Measurements from ENCODE around the gene INTS2. TPM values are rescaled to one million over a fixed set of nuclear protein-coding genes. Genes with fewer than 3 reads are reported as not detected.
"Not testable (repeated sequence)": the region's sequence is repeated elsewhere in the genome, so short reads cannot be mapped to it uniquely, and the experiment has no call there.

The INTS2 gene
- total RNA-seq, 1 experiment from 2014 or later, result 18.1 TPM

DNA sequence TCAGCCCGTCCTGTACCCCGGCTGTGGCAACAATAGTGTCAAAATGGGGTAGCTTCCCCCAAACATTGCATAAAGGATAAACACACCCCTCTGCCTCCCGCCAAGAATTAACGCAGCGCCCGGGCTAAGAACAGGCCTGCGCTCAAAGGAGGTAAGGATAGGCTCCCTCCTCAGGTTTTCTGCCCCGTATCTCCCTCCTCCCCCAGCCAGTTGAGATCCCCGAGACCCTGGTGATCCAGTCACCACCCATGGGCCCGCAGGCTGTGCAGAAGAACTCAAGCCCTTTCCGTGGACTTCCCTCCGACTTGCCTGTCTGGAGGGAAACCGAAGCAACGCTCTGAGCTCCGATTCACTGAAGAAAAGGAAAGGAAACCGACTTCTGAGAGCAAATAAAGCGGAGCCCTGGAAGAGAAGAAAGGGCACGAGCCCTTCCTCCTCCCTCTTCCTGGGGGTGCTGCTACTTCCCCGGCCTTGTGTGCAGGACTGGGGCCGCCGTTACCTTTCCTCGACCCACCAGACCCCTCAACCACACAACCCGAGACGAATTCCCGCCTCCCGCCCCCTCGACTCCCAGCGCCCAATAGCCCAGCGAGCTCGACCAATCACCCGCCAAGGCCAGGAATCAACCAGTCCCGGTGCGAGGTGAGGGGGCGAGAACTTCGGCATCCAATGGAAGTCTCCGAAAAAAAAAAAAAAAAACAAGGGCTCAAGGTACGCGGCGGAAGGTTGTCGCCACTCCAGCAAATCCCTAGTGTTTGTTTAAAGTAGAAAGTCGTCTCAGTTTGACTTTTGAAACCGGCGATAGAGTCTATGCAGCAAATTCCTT is 64.6 kb downstream of the INTS2 start, which contains the start of gene BRIP1:
BRIP1 (minus strand) TSS at position 554 of the 826 bp plus-strand sequence. CDS start 1,989 bp downstream, outside the sequence.
- POLR2A ChIA-PET (ENCODE audit: unreplicated experiment), result interaction anchor here (0.6 to 1.5 kb wide), 8 partner anchors 10 to 415 kb away, joined by 3 to 33 read pairs (median 8); no protein-coding TSS in a partner anchor
- intact Hi-C loops (cut with micrococcal nuclease), result loop anchor here (2.0 to 5.0 kb wide), 4 partner anchors 64 to 314 kb away; partner anchors contain the start of genes INTS2 and MED13
- TF ChIP-seq, protein P1, sequence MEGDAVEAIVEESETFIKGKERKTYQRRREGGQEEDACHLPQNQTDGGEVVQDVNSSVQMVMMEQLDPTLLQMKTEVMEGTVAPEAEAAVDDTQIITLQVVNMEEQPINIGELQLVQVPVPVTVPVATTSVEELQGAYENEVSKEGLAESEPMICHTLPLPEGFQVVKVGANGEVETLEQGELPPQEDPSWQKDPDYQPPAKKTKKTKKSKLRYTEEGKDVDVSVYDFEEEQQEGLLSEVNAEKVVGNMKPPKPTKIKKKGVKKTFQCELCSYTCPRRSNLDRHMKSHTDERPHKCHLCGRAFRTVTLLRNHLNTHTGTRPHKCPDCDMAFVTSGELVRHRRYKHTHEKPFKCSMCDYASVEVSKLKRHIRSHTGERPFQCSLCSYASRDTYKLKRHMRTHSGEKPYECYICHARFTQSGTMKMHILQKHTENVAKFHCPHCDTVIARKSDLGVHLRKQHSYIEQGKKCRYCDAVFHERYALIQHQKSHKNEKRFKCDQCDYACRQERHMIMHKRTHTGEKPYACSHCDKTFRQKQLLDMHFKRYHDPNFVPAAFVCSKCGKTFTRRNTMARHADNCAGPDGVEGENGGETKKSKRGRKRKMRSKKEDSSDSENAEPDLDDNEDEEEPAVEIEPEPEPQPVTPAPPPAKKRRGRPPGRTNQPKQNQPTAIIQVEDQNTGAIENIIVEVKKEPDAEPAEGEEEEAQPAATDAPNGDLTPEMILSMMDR (conservative IDR thresholded peaks at IDR 0.05; ENCODE audit: low read depth, low read length), result no peak
- TF ChIP-seq EZH2 (IDR thresholded peaks at IDR 0.05; ENCODE audit: low read length, unreplicated experiment) (no peak), EZH2phosphoT487 (IDR thresholded peaks at IDR 0.05; ENCODE audit: borderline replicate concordance, low read length) (no peak)

DNA sequence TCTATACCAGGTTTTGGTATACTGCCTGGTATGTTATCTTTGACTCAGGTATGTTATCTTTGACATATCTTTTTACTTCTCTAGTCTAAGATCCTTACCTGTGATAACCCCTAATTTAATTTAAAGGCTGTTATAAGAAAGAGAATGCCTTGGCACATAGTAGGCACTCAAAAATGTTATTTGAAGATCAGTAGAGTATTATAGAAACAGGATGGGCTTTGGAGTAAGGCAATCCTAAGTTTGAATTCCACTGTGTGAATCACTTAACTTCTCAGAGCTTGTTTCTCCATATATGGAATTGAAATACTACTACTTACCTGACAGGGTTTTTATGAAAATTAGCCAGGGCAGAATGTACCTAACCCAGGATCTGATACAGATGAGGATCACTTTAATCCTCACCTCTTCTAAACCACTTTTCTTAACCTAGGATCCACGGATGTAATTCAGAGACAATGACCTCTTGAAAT is 65.6 kb downstream of the INTS2 start:
- Histone ChIP-seq H3K9ac (ENCODE audit: low read length) (peak overlapping the region; percentile 85), H2AFZ (ENCODE audit: low read length) (peak overlapping the region; percentile 93), H3F3A (ENCODE audit: low read length, unreplicated experiment) (no peaks in the 10 kb centered on the region), H3K27me3 (ENCODE audit: low read length) (no peaks in the 10 kb centered on the region), H3K36me3 (ENCODE audit: low read depth, low read length) (peaks cover 11% of the 10 kb centered on the region), H4K20me1 (ENCODE audit: low read length) (no peaks in the 10 kb centered on the region), H3K27ac (ENCODE audit: low read length) (peak overlapping the region; percentile 51), H3K4me2 (ENCODE audit: low read length) (peak overlapping the region; percentile 92), H3K79me2 (ENCODE audit: low read length) (peaks cover 40% of the 10 kb centered on the region), H3K9me2 (replicated peaks; ENCODE audit: low read length) (no peaks in the 10 kb centered on the region), H3K4me1 (ENCODE audit: insufficient read depth, low read length) (peaks cover 34% of the 10 kb centered on the region), H3K9me3 (ENCODE audit: low read length) (no peaks in the 10 kb centered on the region), H3K4me3 (ENCODE audit: low read length) (peak overlapping the region; percentile 79)
- ChIA-PET POLR2A (ENCODE audit: unreplicated experiment) (interaction anchor here (0.5 to 1.5 kb wide), 3 partner anchors 28 to 204 kb away, joined by 3 to 33 read pairs (median 8); no protein-coding TSS in a partner anchor), CTCF (no interaction called here)
- peak; percentile 42 for ATAC-seq
- BruUV-seq (replicated peaks), result no TSS peak
- TF ChIP-seq EZH2 (IDR thresholded peaks at IDR 0.05; ENCODE audit: low read length, unreplicated experiment), result no peak
- no peak for TF ChIP-seq EZH2phosphoT487 (IDR thresholded peaks at IDR 0.05; ENCODE audit: borderline replicate concordance, low read length)
- intact Hi-C loops (cut with micrococcal nuclease), result loop anchor here (2.0 to 5.0 kb wide), 4 partner anchors 65 to 315 kb away; partner anchors contain the start of genes INTS2 and MED13
- DNase-seq, result peak; percentile 81

More for the DNA sequence above, 64.6 kb downstream of the INTS2 start, which contains the start of gene BRIP1:
- CTCF ChIA-PET, result interaction anchor here (0.5 to 1.3 kb wide), 4 partner anchors 21 to 288 kb away, joined by 7 to 14 read pairs (median 10); no protein-coding TSS in a partner anchor
- H3K27me3 ChIP-seq (ENCODE audit: low read length), result no peaks in the 10 kb centered on the region
- H3K4me1 ChIP-seq (ENCODE audit: insufficient read depth, low read length), result peaks cover 34% of the 10 kb centered on the region
- no peaks in the 10 kb centered on the region for H3K9me3 ChIP-seq (ENCODE audit: low read length)
- peak within 1 kb of the TSS; percentile 93 for H2AFZ ChIP-seq (ENCODE audit: low read length)
- H3K4me3 ChIP-seq (ENCODE audit: low read length), result peak within 1 kb of the TSS; percentile 79
- ATAC-seq (peak; percentile 91), DNase-seq (peak; percentile 98)
- no peaks in the 10 kb centered on the region for H4K20me1 ChIP-seq (ENCODE audit: low read length)
- H3K4me2 ChIP-seq (ENCODE audit: low read length), result peak within 1 kb of the TSS; percentile 92
- peak within 1 kb of the TSS; percentile 85 for H3K9ac ChIP-seq (ENCODE audit: low read length)
- no peaks in the 10 kb centered on the region for H3K9me2 ChIP-seq (replicated peaks; ENCODE audit: low read length)
- no TSS peak for BruUV-seq (replicated peaks)
- H3K36me3 ChIP-seq (ENCODE audit: low read depth, low read length), result peaks cover 18% of the 10 kb centered on the region
- no peaks in the 10 kb centered on the region for H3F3A ChIP-seq (ENCODE audit: low read length, unreplicated experiment)
- H3K79me2 ChIP-seq (ENCODE audit: low read length), result peaks cover 40% of the 10 kb centered on the region
- peak within 1 kb of the TSS; percentile 51 for H3K27ac ChIP-seq (ENCODE audit: low read length)

DNA sequence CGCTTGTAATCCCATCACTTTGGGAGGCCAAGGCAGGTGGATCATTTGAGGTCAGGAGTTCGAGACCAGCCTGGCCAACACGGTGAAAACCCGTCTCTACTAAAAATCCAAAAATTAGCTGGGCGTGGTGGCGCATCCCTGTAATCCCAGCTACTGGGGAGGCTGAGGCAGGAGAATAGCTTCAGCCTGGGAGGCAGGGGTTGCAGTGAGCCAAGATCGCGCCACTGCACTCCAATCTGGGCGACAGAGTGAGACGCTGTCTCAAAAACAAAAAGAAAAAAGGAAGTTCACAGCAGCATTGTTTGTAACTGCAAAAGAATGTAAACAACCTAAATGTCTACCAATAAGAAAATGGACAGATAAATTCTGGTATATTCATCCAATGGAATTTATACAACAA is 67.4 kb downstream of the INTS2 start:
- BruUV-seq (replicated peaks), result not testable (repeated sequence)

More for the DNA sequence above, 67.4 kb downstream of the INTS2 start:
- peaks cover 21% of the 10 kb centered on the region for H3K36me3 ChIP-seq (ENCODE audit: low read depth, low read length)
- H3K27me3 ChIP-seq (ENCODE audit: low read length); CTCF ChIA-PET; H4K20me1 ChIP-seq (ENCODE audit: low read length); H3K9me3 ChIP-seq (ENCODE audit: low read length); H2AFZ ChIP-seq (ENCODE audit: low read length); H3K27ac ChIP-seq (ENCODE audit: low read length); DNase-seq; ATAC-seq; H3F3A ChIP-seq (ENCODE audit: low read length, unreplicated experiment); H3K9me2 ChIP-seq (replicated peaks; ENCODE audit: low read length); H3K4me3 ChIP-seq (ENCODE audit: low read length); H3K9ac ChIP-seq (ENCODE audit: low read length): not testable (repeated sequence)
- peaks cover 34% of the 10 kb centered on the region for H3K4me1 ChIP-seq (ENCODE audit: insufficient read depth, low read length)
- peak overlapping the region; percentile 3; the same call in 1 of the 2 replicates for H3K4me2 ChIP-seq (ENCODE audit: low read length)
- H3K79me2 ChIP-seq (ENCODE audit: low read length), result peaks cover 40% of the 10 kb centered on the region
- POLR2A ChIA-PET (ENCODE audit: unreplicated experiment), result interaction anchor here (0.6 kb wide), 1 partner anchor 415 kb away, joined by 3 read pairs; no protein-coding TSS in a partner anchor
- intact Hi-C loops (cut with micrococcal nuclease), result loop anchor here (5.0 kb wide), 2 partner anchors 67 to 317 kb away; partner anchors contain the start of gene INTS2
